ENCODE data around the gene FREM2.

DNA sequence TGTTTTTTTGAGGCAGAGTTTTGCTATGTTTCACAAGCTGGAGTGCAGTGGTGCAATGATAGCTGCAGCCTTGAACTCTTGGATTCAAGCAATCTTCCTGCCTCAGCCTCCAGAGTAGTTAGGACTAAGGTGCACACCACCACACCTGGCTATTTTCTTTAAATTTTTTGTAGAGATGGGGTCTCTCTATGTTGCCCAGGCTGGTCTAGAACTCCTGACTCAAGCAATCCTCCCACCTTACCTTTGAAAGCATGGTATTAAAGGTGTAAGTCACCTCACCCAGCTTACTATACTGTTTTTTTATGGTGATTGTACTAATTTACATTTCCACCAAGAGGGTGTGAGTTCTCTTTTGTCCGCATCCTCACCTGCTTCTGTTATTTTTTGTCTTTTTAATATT lies 110.0 kb downstream of the FREM2 start:
- no peak for TF ChIP-seq FOS (IDR thresholded peaks at IDR 0.05; ENCODE audit: borderline replicate concordance, insufficient read depth, low read length)
- TF ChIP-seq, protein P1, sequence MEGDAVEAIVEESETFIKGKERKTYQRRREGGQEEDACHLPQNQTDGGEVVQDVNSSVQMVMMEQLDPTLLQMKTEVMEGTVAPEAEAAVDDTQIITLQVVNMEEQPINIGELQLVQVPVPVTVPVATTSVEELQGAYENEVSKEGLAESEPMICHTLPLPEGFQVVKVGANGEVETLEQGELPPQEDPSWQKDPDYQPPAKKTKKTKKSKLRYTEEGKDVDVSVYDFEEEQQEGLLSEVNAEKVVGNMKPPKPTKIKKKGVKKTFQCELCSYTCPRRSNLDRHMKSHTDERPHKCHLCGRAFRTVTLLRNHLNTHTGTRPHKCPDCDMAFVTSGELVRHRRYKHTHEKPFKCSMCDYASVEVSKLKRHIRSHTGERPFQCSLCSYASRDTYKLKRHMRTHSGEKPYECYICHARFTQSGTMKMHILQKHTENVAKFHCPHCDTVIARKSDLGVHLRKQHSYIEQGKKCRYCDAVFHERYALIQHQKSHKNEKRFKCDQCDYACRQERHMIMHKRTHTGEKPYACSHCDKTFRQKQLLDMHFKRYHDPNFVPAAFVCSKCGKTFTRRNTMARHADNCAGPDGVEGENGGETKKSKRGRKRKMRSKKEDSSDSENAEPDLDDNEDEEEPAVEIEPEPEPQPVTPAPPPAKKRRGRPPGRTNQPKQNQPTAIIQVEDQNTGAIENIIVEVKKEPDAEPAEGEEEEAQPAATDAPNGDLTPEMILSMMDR (IDR thresholded peaks at IDR 0.05; ENCODE audit: extremely low read depth in 1 of 2, insufficient read depth in 1 of 2, low read depth in 1 of 2, low read length in 2 of 2) = no peak

Measured in endothelial cell of umbilical vein (primary cell).